Measurements from ENCODE around the gene PGRMC2.

The PGRMC2 gene

GRCh38 chr4:128315756-128316520 is 28.3 kb upstream of the PGRMC2 start:
- H3K4me3 ChIP-seq (ENCODE audit: low read depth, low read length), result no peak overlapping the region
- H3K27me3 ChIP-seq (ENCODE audit: insufficient read depth, low read depth, severe bottlenecking), result no peaks in the 10 kb centered on the region
- TF ChIP-seq CTCF (IDR thresholded peaks at IDR 0.05; ENCODE audit: low read depth, low read length), result no peak
- DNase-seq, result no peak
- no peaks in the 10 kb centered on the region for H3K9me3 ChIP-seq (ENCODE audit: severe bottlenecking)
- no peaks in the 10 kb centered on the region for H3K36me3 ChIP-seq
- H3K27ac ChIP-seq, result no peak overlapping the region

GRCh38 chr4:128311659-128312403 is 24.2 kb upstream of the PGRMC2 start:
- DNase-seq, result no peak

GRCh38 chr4:128310266-128310697 is 22.7 kb upstream of the PGRMC2 start:
- no peaks in the 10 kb centered on the region for H3K36me3 ChIP-seq
- H3K9me3 ChIP-seq (ENCODE audit: severe bottlenecking), result no peaks in the 10 kb centered on the region
- TF ChIP-seq CTCF (IDR thresholded peaks at IDR 0.05; ENCODE audit: low read depth, low read length), result peak; percentile 77
- H3K27me3 ChIP-seq (ENCODE audit: insufficient read depth, low read depth, severe bottlenecking), result no peaks in the 10 kb centered on the region
- H3K27ac ChIP-seq, result no peak overlapping the region
- H3K4me3 ChIP-seq (ENCODE audit: low read depth, low read length), result no peak overlapping the region
- peak; percentile 64 for DNase-seq

More at GRCh38 chr4:128311659-128312403, 24.2 kb upstream of the PGRMC2 start:
- H3K4me3 ChIP-seq (ENCODE audit: low read depth, low read length), result no peak overlapping the region
- H3K9me3 ChIP-seq (ENCODE audit: severe bottlenecking), result no peaks in the 10 kb centered on the region
- no peak for TF ChIP-seq CTCF (IDR thresholded peaks at IDR 0.05; ENCODE audit: low read depth, low read length)
- H3K27ac ChIP-seq, result no peak overlapping the region
- no peaks in the 10 kb centered on the region for H3K27me3 ChIP-seq (ENCODE audit: insufficient read depth, low read depth, severe bottlenecking)
- H3K36me3 ChIP-seq, result no peaks in the 10 kb centered on the region

- no peaks in the 10 kb centered on the region for H3K36me3 ChIP-seq
- TF ChIP-seq CTCF (IDR thresholded peaks at IDR 0.05; ENCODE audit: low read depth, low read length), result no peak
- H3K27me3 ChIP-seq (ENCODE audit: insufficient read depth, low read depth, severe bottlenecking), result no peaks in the 10 kb centered on the region
- no peak for DNase-seq
- no peak overlapping the region for H3K4me3 ChIP-seq (ENCODE audit: low read depth, low read length)
- no peak overlapping the region for H3K27ac ChIP-seq
- no peaks in the 10 kb centered on the region for H3K9me3 ChIP-seq (ENCODE audit: severe bottlenecking)
These were observed 22.0 kb upstream of the PGRMC2 start for GRCh38 chr4:128309585-128309984.

- Histone ChIP-seq H3K4me3 (ENCODE audit: low read depth, low read length) (no peak overlapping the region), H3K27me3 (ENCODE audit: insufficient read depth, low read depth, severe bottlenecking) (no peaks in the 10 kb centered on the region), H3K27ac (no peak overlapping the region), H3K9me3 (ENCODE audit: severe bottlenecking) (no peaks in the 10 kb centered on the region), H3K36me3 (no peaks in the 10 kb centered on the region)
- no peak for DNase-seq
- TF ChIP-seq CTCF (IDR thresholded peaks at IDR 0.05; ENCODE audit: low read depth, low read length), result no peak
These were observed 21.4 kb upstream of the PGRMC2 start for GRCh38 chr4:128308986-128309385.

Data from WERI-Rb-1 (cell line).